PC-9 (cell line): ENCODE measurements around the gene ZRANB2.

Experiments
- EZH2 ChIP-seq: fragments of 200-600 bp; sonication (generic); IDR thresholded peaks from 2 replicates; pipeline ENCODE4 v1.8.0; 2017; ENCODE audit warnings: antibody characterized with exemption, low read depth
- TF ChIP-seq, protein P1 (sequence below): fragments of 200-600 bp; sonication (generic); conservative IDR thresholded peaks from 2 replicates; pipeline ENCODE4 v1.6.1; 2017; ENCODE audit warnings: mixed run types, antibody characterized with exemption, mild to moderate bottlenecking, moderate library complexity

GRCh38 chr1:71027991-71028390, 52.8 kb downstream of the ZRANB2 start:
- TF ChIP-seq, protein P1, sequence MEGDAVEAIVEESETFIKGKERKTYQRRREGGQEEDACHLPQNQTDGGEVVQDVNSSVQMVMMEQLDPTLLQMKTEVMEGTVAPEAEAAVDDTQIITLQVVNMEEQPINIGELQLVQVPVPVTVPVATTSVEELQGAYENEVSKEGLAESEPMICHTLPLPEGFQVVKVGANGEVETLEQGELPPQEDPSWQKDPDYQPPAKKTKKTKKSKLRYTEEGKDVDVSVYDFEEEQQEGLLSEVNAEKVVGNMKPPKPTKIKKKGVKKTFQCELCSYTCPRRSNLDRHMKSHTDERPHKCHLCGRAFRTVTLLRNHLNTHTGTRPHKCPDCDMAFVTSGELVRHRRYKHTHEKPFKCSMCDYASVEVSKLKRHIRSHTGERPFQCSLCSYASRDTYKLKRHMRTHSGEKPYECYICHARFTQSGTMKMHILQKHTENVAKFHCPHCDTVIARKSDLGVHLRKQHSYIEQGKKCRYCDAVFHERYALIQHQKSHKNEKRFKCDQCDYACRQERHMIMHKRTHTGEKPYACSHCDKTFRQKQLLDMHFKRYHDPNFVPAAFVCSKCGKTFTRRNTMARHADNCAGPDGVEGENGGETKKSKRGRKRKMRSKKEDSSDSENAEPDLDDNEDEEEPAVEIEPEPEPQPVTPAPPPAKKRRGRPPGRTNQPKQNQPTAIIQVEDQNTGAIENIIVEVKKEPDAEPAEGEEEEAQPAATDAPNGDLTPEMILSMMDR: no peak
- TF ChIP-seq EZH2: no peak
